ENCODE measurements around the gene TENM3.

GRCh38 chr4:182776376-182777105, 533.3 kb downstream of the TENM3 start:
- TF ChIP-seq EZH2 (IDR thresholded peaks at IDR 0.05; ENCODE audit: low read length, unreplicated experiment) (no peak), CTCF (conservative IDR thresholded peaks at IDR 0.05; ENCODE audit: low read depth, low read length) (no peak), EZH2phosphoT487 (IDR thresholded peaks at IDR 0.05; ENCODE audit: borderline replicate concordance, low read length) (no peak)
